HepG2 (cell line): ENCODE data around the gene LITAFD. TPM values are rescaled to one million over a fixed set of nuclear protein-coding genes. Genes with fewer than 3 reads are reported as not detected.

Experiments used
- ATM ChIP-seq: fragments of 450-650 bp; IDR thresholded peaks from 2 replicates; pipeline ENCODE4 v1.7.1; 2017; ENCODE audit warnings: mild to moderate bottlenecking, borderline replicate concordance
- BCLAF1 ChIP-seq: fragments of 450-650 bp; IDR thresholded peaks from 2 replicates; pipeline ENCODE4 v1.6.1; 2017; ENCODE audit warnings: mild to moderate bottlenecking
- FOXO4 ChIP-seq: sonication (generic); formaldehyde crosslinking; conservative IDR thresholded peaks from 2 replicates; pipeline ENCODE4 v1.8.1; 2023; ENCODE audit warnings: missing genetic modification reagents
- KLF13 ChIP-seq: sonication (generic); formaldehyde crosslinking; IDR thresholded peaks from 2 replicates; pipeline ENCODE4 v1.4.0; 2020; ENCODE audit warnings: mild to moderate bottlenecking, missing genetic modification reagents
- MEIS2 ChIP-seq: sonication (generic); formaldehyde crosslinking; IDR thresholded peaks from 2 replicates; pipeline ENCODE4 v1.9.0; 2021; ENCODE audit warnings: mild to moderate bottlenecking, missing genetic modification reagents
- MIXL1 ChIP-seq: IDR thresholded peaks from 2 replicates; pipeline ENCODE4 v1.6.1; 2016
- MTERF4 ChIP-seq: sonication (generic); formaldehyde crosslinking; IDR thresholded peaks from 2 replicates; pipeline ENCODE4 v1.8.0; 2023; ENCODE audit warnings: mild to moderate bottlenecking, missing genetic modification reagents
- PHB2 ChIP-seq: fragments of 450-650 bp; IDR thresholded peaks from 2 replicates; pipeline ENCODE4 v1.6.1; 2018; ENCODE audit not compliant: partially characterized antibody
- PRMT3 ChIP-seq: sonication (generic); formaldehyde crosslinking; IDR thresholded peaks from 2 replicates; pipeline ENCODE4 v1.8.1; 2022; ENCODE audit warnings: low read depth, mild to moderate bottlenecking, moderate library complexity, missing genetic modification reagents, borderline replicate concordance
- RFX5 ChIP-seq: IDR thresholded peaks from 2 replicates; pipeline ENCODE4 v1.6.1; 2011; ENCODE audit warnings: low read depth, low read length, improper control_type of control experiment
- SMAD3 ChIP-seq: sonication (generic); formaldehyde crosslinking; IDR thresholded peaks from 2 replicates; pipeline ENCODE4 v1.4.0; 2020; ENCODE audit warnings: missing genetic modification reagents
- SMC3 ChIP-seq: IDR thresholded peaks from 2 replicates; pipeline ENCODE4 v1.6.1; 2011; ENCODE audit warnings: low read length, improper control_type of control experiment
- SRSF4 ChIP-seq: fragments of 200-400 bp; formaldehyde crosslinking; IDR thresholded peaks from one replicate; pipeline ENCODE4 v1.6.1; 2018; ENCODE audit warnings: mild to moderate bottlenecking, low read depth, low read length, moderate library complexity; ENCODE audit not compliant: poor library complexity, severe bottlenecking
- ZBTB38 ChIP-seq: sonication (generic); formaldehyde crosslinking; IDR thresholded peaks from 2 replicates; pipeline ENCODE4 v1.5.1; 2020; ENCODE audit warnings: mild to moderate bottlenecking, missing genetic modification reagents
- ZBTB42 ChIP-seq: sonication (generic); formaldehyde crosslinking; IDR thresholded peaks from 2 replicates; pipeline ENCODE4 v1.5.0; 2020; ENCODE audit warnings: mild to moderate bottlenecking, missing genetic modification reagents
- ZNF20 ChIP-seq: sonication (generic); formaldehyde crosslinking; IDR thresholded peaks from 2 replicates; pipeline ENCODE4 v1.4.0; 2020; ENCODE audit warnings: mild to moderate bottlenecking, moderate library complexity, missing genetic modification reagents
- ZNF232 ChIP-seq: sonication (generic); formaldehyde crosslinking; IDR thresholded peaks from 2 replicates; pipeline ENCODE4 v1.4.0; 2020; ENCODE audit warnings: missing genetic modification reagents, borderline replicate concordance
- ZNF280D ChIP-seq: sonication (generic); formaldehyde crosslinking; IDR thresholded peaks from 2 replicates; pipeline ENCODE4 v1.5.1; 2020; ENCODE audit warnings: mild to moderate bottlenecking, missing genetic modification reagents
- ZNF468 ChIP-seq: sonication (generic); formaldehyde crosslinking; IDR thresholded peaks from 2 replicates; pipeline ENCODE4 v1.8.0; 2022; ENCODE audit warnings: mild to moderate bottlenecking, moderate library complexity, missing genetic modification reagents
- ZNF576 ChIP-seq: sonication (generic); formaldehyde crosslinking; IDR thresholded peaks from 2 replicates; pipeline ENCODE4 v1.4.0; 2020; ENCODE audit warnings: mild to moderate bottlenecking, missing genetic modification reagents
- ZZZ3 ChIP-seq: sonication (generic); formaldehyde crosslinking; IDR thresholded peaks from 2 replicates; pipeline ENCODE4 v1.4.0; 2020; ENCODE audit warnings: missing genetic modification reagents, mild to moderate bottlenecking, borderline replicate concordance
- polyA plus RNA-seq, 8 experiments: library from polyadenylated mRNA; depleted of rRNA in 3 of 8; stranded (reverse) in 7 of 8; unstranded in 1 of 8; fragments of >200 nt; fragmentation: Illumina TruSeq in 4 of 8; extraction: Trizol in 4 of 8; gene quantifications; 2 replicates each; pipeline versions ENCODE4 v1.2.1 to v1.2.3, GENCODE V29; 2011 to 2016; ENCODE audit warnings: low read depth in 4 of 8, missing spikeins in 1 of 8, mixed read lengths in 1 of 8; ENCODE audit not compliant: insufficient read depth in 1 of 8
- total RNA-seq, 5 experiments: library from RNA; depleted of rRNA; stranded (reverse); fragments of >200 nt; fragmentation: Illumina TruSeq; extraction: Trizol; gene quantifications; 2 replicates each; pipeline ENCODE4 v1.2.3, GENCODE V29; 2016; ENCODE audit warnings: low read depth in 1 of 5

The LITAFD gene
- total and polyA plus RNA-seq, 2 of the 13 experiments (the other 11 are each of a cell fraction or from before 2014, with no cell fraction given), result not detected

GRCh38 chr16:8863594-8864424 lies 18.3 kb upstream of the LITAFD start (continued):
- TF ChIP-seq ZZZ3 (CRISPR knock-in tag) (no peak; the same call in none of the 2 replicates), RFX5 (0 out of 2 replicates have a peak, but pooled peaks have one; percentile 21), FOXO4 (CRISPR knock-in tag) (no peak), PHB2 (no peak), ZNF576 (CRISPR knock-in tag) (peak; percentile 89; the same call in 1 of the 2 replicates), SMAD3 (peak; percentile 95), SRSF4 (no peak), ZBTB38 (CRISPR knock-in tag) (peak; percentile 87), MIXL1 (CRISPR knock-in tag) (peak; percentile 82), KLF13 (CRISPR knock-in tag) (no peak), ZNF468 (CRISPR knock-in tag) (peak; percentile 96), MTERF4 (CRISPR knock-in tag) (peak; percentile 88), ZNF232 (CRISPR knock-in tag) (peak; percentile 92), ZNF280D (CRISPR knock-in tag) (peak; percentile 82), ATM (no peak), ZBTB42 (peak; percentile 97), MEIS2 (CRISPR knock-in tag) (peak; percentile 97), SMC3 (peak; percentile 61), PRMT3 (peak; percentile 74; the same call in 1 of the 2 replicates), ZNF20 (CRISPR knock-in tag) (no peak), BCLAF1 (no peak)
